Astrocyte of the hippocampus (primary cell): ENCODE measurements around the gene TLE4.
"Not testable (repeated sequence)": the region's sequence is repeated elsewhere in the genome, so short reads cannot be mapped to it uniquely, and the experiment has no call there.

Source experiments
- DNase-seq: peaks from one replicate; pipeline ENCODE4 v3.0.0; 2011; ENCODE audit warnings: low read depth, low spot score

TLE4 gene

GRCh38 chr9:79633558-79633957 lies 61.8 kb downstream of the TLE4 start:
- no peak for DNase-seq

- DNase-seq, result no peak
Observed at GRCh38 chr9:79637177-79637925, 65.6 kb downstream of the TLE4 start.

GRCh38 chr9:79638806-79639205 lies 67.0 kb downstream of the TLE4 start:
- no peak for DNase-seq

GRCh38 chr9:79639354-79639753 lies 67.6 kb downstream of the TLE4 start:
- no peak for DNase-seq

- not testable (repeated sequence) for DNase-seq
Observed at GRCh38 chr9:79640067-79640466, 68.3 kb downstream of the TLE4 start.

GRCh38 chr9:79641070-79641469 lies 69.3 kb downstream of the TLE4 start:
- DNase-seq, result no peak

GRCh38 chr9:79642671-79643070 lies 70.9 kb downstream of the TLE4 start:
- DNase-seq, result no peak

- no peak for DNase-seq
Observed at GRCh38 chr9:79644048-79644447, 72.3 kb downstream of the TLE4 start.

- DNase-seq, result no peak
Observed at GRCh38 chr9:79644601-79645000, 72.8 kb downstream of the TLE4 start.

- no peak for DNase-seq
Observed at GRCh38 chr9:79645110-79645509, 73.3 kb downstream of the TLE4 start.

GRCh38 chr9:79646096-79646495 lies 74.3 kb downstream of the TLE4 start:
- DNase-seq, result no peak

- peak; percentile 62 for DNase-seq
Observed at GRCh38 chr9:79651251-79651795, 79.6 kb downstream of the TLE4 start.

- DNase-seq, result no peak
Observed at GRCh38 chr9:79652598-79652997, 80.8 kb downstream of the TLE4 start.

- not testable (repeated sequence) for DNase-seq
Observed at GRCh38 chr9:79654591-79655382, 83.0 kb downstream of the TLE4 start.

GRCh38 chr9:79655551-79655950 lies 83.8 kb downstream of the TLE4 start:
- DNase-seq, result no peak

- no peak for DNase-seq
Observed at GRCh38 chr9:79656169-79656568, 84.4 kb downstream of the TLE4 start.

GRCh38 chr9:79657891-79658290 lies 86.1 kb downstream of the TLE4 start:
- DNase-seq, result peak; percentile 61

- no peak for DNase-seq
Observed at GRCh38 chr9:79658926-79659325, 87.2 kb downstream of the TLE4 start.

GRCh38 chr9:79660615-79661014 lies 88.8 kb downstream of the TLE4 start:
- no peak for DNase-seq

GRCh38 chr9:79661279-79661678 lies 89.5 kb downstream of the TLE4 start:
- no peak for DNase-seq

- DNase-seq, result no peak
Observed at GRCh38 chr9:79661886-79662536, 90.2 kb downstream of the TLE4 start.

GRCh38 chr9:79662537-79662956 lies 90.8 kb downstream of the TLE4 start:
- no peak for DNase-seq
